ENCODE results near the gene C11orf68.

C11orf68 gene

DNA sequence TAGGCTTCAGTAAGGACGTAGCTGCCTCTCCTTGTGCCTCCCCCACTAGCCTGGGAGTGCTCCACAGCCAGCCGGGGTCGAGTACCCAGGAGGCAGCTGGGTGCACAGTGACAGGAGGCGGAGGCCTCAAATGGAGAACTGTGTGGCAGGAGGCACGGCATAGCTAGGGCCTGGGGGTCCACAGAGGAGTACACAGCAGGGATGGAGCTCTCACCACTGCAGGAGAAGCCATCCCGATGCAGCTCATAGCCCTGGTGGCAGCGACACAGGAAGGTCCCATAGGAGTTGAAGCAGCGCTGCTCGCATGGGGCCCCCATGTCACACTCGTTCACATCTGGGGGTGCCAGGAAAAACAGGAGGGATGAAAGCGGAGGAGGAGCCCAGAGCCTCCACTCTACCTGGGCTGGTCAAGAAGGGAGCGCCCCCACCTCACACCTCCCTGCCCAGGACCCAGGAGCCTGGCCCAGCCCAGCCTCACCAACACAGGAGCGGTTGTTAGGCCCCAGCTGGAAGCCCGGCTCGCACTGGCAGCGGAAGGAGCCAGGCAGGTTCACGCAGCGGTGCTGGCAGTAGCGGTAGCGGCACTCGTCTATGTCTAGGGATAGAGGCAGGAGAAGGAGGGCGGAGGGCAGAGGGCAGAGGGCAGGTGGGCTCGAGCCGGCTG, 49.1 kb downstream of the C11orf68 start:
- no peak for DNase-seq (ENCODE audit: low read depth, low spot score)
- TF ChIP-seq, protein P1, sequence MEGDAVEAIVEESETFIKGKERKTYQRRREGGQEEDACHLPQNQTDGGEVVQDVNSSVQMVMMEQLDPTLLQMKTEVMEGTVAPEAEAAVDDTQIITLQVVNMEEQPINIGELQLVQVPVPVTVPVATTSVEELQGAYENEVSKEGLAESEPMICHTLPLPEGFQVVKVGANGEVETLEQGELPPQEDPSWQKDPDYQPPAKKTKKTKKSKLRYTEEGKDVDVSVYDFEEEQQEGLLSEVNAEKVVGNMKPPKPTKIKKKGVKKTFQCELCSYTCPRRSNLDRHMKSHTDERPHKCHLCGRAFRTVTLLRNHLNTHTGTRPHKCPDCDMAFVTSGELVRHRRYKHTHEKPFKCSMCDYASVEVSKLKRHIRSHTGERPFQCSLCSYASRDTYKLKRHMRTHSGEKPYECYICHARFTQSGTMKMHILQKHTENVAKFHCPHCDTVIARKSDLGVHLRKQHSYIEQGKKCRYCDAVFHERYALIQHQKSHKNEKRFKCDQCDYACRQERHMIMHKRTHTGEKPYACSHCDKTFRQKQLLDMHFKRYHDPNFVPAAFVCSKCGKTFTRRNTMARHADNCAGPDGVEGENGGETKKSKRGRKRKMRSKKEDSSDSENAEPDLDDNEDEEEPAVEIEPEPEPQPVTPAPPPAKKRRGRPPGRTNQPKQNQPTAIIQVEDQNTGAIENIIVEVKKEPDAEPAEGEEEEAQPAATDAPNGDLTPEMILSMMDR (IDR thresholded peaks at IDR 0.05; ENCODE audit: low read depth, low read length): no peak
- in situ Hi-C loops (cut with HindIII; ENCODE audit: low sequenced_read_pairs): no loop called here
- H3K4me3 ChIP-seq (ENCODE audit: low read depth, low read length): no peak overlapping the region

DNA sequence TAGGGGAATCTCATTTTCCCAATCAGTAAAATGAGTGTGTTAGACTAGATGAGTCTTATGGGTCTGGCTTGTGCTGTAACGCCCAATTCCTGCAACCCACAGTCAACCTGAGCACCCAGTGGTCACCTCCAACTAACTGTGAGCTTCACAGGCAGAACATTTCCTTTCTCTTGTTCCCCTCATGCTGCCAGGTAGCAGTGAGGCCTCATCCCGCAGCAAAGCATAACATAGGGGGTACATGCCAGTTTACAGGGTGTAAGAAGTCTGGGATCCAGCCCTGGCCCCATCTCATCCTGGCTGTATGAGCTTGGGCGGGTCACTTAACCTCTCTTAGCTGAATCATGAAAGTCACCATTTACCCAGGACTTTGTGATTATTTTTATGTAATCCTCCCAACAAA, 50.0 kb downstream of the C11orf68 start:
- in situ Hi-C loops (cut with HindIII; ENCODE audit: low sequenced_read_pairs): no loop called here
- no peak for DNase-seq (ENCODE audit: low read depth, low spot score)
- TF ChIP-seq, protein P1 (IDR thresholded peaks at IDR 0.05; ENCODE audit: low read depth, low read length): no peak
- H3K4me3 ChIP-seq (ENCODE audit: low read depth, low read length): no peak overlapping the region

DNA sequence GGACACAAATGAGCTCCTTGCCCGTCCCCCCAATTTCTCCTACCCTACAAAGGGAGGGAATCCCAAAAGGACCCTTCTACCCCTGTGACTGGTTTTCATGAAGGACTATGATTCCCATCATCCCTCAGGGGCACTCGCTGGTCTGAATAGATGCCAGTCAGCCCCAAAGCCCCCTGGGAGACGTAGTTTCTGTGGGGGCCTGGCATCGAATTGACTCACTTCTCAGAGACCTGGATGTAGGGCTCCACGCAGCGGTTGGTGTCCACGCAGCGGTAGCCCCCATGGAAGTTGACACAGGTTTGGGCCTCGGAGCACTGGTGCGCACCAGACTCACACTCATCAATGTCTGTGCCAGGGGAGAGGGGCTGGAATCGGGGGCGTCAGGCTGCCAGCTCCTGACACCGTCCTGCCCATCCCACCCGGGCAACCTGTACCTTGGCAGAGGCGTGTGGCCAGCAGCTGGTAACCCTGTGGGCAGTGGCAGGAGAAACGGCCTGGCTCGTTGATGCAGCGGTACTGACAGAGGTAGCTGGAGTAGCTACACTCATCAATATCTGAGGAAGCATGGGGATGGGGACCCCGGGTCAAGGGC, 50.7 kb downstream of the C11orf68 start:
- no peak overlapping the region for H3K4me3 ChIP-seq (ENCODE audit: low read depth, low read length)
- TF ChIP-seq, protein P1 (IDR thresholded peaks at IDR 0.05; ENCODE audit: low read depth, low read length): no peak
- in situ Hi-C loops (cut with HindIII; ENCODE audit: low sequenced_read_pairs): no loop called here
- DNase-seq (ENCODE audit: low read depth, low spot score): no peak

DNA sequence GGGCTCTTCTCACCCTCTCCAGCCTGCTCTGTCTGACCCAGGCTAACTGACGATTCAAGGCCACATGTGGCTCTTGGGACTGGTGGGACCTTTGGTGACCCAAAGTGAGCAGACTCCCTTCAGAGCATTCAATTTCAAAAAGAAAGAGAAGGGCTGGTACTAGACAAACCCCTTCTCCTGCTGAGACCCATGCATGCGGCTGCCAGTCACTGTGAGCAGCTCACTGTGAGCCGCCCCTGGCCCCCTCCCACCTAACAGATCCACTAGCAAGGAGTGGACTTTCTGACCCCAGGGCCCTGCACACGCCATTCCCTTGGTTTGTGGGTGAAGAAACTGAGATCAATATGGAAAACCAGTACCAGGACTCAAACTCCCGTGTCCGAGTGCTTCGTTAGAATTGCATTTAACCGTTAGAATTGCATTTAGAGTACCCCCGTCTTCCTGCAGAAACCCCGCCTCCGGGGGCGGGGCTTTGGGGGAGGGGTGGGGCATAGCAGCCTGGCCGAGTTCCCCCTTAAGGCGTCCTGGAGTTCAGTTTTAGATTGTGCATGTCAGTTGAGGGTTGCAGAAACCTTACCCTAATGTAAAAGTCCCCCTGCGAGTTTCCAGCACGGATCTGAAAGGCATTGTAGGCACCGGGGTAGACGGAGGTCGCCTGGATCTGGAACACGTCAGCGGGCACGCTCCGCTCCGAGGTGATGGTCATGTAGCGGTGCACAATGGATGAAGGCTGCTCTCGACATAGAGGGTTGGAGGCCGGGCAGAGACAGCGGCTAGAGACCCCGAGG, 51.4 kb downstream of the C11orf68 start:
- TF ChIP-seq, protein P1 (IDR thresholded peaks at IDR 0.05; ENCODE audit: low read depth, low read length): no peak
- no peak for DNase-seq (ENCODE audit: low read depth, low spot score)
- in situ Hi-C loops (cut with HindIII; ENCODE audit: low sequenced_read_pairs): no loop called here
- H3K4me3 ChIP-seq (ENCODE audit: low read depth, low read length): no peak overlapping the region

All from astrocyte of the spinal cord (primary cell).